Osteoblast (primary cell): ENCODE results near the gene COL4A2. TPM values are rescaled to one million over a fixed set of nuclear protein-coding genes. Genes with fewer than 3 reads are reported as not detected.

Source experiments
- DNase-seq: peaks from one replicate; pipeline ENCODE4 v3.0.0; 2011; ENCODE audit warnings: low spot score, mixed read lengths; ENCODE audit not compliant: insufficient read length; ENCODE audit errors: missing footprints
- H2AFZ ChIP-seq: 2 replicates; pipeline ENCODE4 v1.6.0; 2011; ENCODE audit warnings: mild to moderate bottlenecking, low read length
- H3K27ac ChIP-seq: 2 replicates; pipeline ENCODE4 v1.5.1; 2011; ENCODE audit warnings: mild to moderate bottlenecking, low read depth, low read length, moderate library complexity
- H3K27me3 ChIP-seq: 2 replicates; pipeline ENCODE4 v1.6.0; 2012; ENCODE audit warnings: mild to moderate bottlenecking, control low read depth, inconsistent platforms, low read length, moderate library complexity; ENCODE audit not compliant: insufficient read depth
- H3K36me3 ChIP-seq: 2 replicates; pipeline ENCODE4 v1.5.1; 2011; ENCODE audit warnings: mild to moderate bottlenecking, low read length, control low read depth, moderate library complexity; ENCODE audit not compliant: insufficient read depth
- H3K4me1 ChIP-seq: 2 replicates; pipeline ENCODE4 v1.5.1; 2011; ENCODE audit warnings: mild to moderate bottlenecking, low read length, control low read depth, moderate library complexity; ENCODE audit not compliant: insufficient read depth
- H3K4me2 ChIP-seq: 2 replicates; pipeline ENCODE4 v1.6.0; 2011; ENCODE audit warnings: mild to moderate bottlenecking, low read length; ENCODE audit not compliant: insufficient read depth
- H3K4me3 ChIP-seq: fragments of 200-600 bp; sonication (generic); 3 replicates; pipeline ENCODE4 v1.5.1; 2012; ENCODE audit warnings: mild to moderate bottlenecking, low read length, inconsistent platforms; ENCODE audit not compliant: insufficient read depth
- H3K79me2 ChIP-seq: 2 replicates; pipeline ENCODE4 v1.6.0; 2012; ENCODE audit warnings: mild to moderate bottlenecking, low read length, control low read depth, inconsistent platforms; ENCODE audit not compliant: insufficient read depth
- H3K9me3 ChIP-seq: 2 replicates; pipeline ENCODE4 v1.5.1; 2011; ENCODE audit warnings: low read depth, low read length, control low read depth
- H4K20me1 ChIP-seq: 2 replicates; pipeline ENCODE4 v1.6.0; 2012; ENCODE audit warnings: mild to moderate bottlenecking, low read length, control low read depth; ENCODE audit not compliant: insufficient read depth
- total RNA-seq: library from RNA; depleted of rRNA; stranded (reverse); fragments of >200 nt; gene quantifications from 2 replicates; pipeline ENCODE4 v1.2.3, GENCODE V29; 2012
- TF ChIP-seq, protein P1 (sequence below): IDR thresholded peaks from 2 replicates; pipeline ENCODE4 v1.5.1; 2011; ENCODE audit warnings: mild to moderate bottlenecking, low read depth, low read length, moderate library complexity; ENCODE audit errors: extremely low read depth

COL4A2 gene
- total RNA-seq, 1 donor = 267 TPM

- peaks cover 66% of the 10 kb centered on the region for H3K79me2 ChIP-seq
- no peak overlapping the region for H3K4me3 ChIP-seq
- no peak overlapping the region for H2AFZ ChIP-seq
- no peaks in the 10 kb centered on the region for H3K9me3 ChIP-seq
- peaks cover 29% of the 10 kb centered on the region for H3K36me3 ChIP-seq
- no peak overlapping the region for H3K4me2 ChIP-seq
- no peaks in the 10 kb centered on the region for H3K27me3 ChIP-seq
- peaks cover 22% of the 10 kb centered on the region for H4K20me1 ChIP-seq
- H3K27ac ChIP-seq = no peak overlapping the region
- TF ChIP-seq, protein P1, sequence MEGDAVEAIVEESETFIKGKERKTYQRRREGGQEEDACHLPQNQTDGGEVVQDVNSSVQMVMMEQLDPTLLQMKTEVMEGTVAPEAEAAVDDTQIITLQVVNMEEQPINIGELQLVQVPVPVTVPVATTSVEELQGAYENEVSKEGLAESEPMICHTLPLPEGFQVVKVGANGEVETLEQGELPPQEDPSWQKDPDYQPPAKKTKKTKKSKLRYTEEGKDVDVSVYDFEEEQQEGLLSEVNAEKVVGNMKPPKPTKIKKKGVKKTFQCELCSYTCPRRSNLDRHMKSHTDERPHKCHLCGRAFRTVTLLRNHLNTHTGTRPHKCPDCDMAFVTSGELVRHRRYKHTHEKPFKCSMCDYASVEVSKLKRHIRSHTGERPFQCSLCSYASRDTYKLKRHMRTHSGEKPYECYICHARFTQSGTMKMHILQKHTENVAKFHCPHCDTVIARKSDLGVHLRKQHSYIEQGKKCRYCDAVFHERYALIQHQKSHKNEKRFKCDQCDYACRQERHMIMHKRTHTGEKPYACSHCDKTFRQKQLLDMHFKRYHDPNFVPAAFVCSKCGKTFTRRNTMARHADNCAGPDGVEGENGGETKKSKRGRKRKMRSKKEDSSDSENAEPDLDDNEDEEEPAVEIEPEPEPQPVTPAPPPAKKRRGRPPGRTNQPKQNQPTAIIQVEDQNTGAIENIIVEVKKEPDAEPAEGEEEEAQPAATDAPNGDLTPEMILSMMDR = no peak
- H3K4me1 ChIP-seq = peaks cover 14% of the 10 kb centered on the region
- DNase-seq = no peak
Measured at GRCh38 chr13:110263404-110263803, 43.7 kb upstream of the COL4A2 start.

DNA sequence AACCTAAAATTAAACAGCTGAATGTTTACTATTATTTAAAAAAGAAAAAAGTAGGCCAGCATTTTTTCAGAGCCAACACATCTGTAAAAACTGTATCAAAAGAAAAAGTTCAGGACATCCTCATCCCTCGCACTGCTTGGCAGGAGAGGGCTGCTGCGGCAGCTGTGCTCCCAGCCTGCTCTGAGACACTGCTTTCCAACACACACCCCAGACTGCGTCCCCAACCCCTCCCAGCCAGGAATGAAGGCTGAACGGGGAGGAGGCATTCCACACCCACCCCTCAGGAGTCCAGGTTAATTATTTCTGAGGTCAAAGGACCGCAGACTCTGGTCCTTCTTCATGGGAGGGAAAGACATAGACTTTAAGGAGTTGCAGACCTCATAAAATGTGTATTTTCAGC, 43.2 kb upstream of the COL4A2 start:
- H3K79me2 ChIP-seq = peaks cover 69% of the 10 kb centered on the region
- no peak overlapping the region for H3K27ac ChIP-seq
- H3K4me3 ChIP-seq = no peak overlapping the region
- no peaks in the 10 kb centered on the region for H3K27me3 ChIP-seq
- H4K20me1 ChIP-seq = peaks cover 27% of the 10 kb centered on the region
- H2AFZ ChIP-seq = no peak overlapping the region
- no peak overlapping the region for H3K4me2 ChIP-seq
- DNase-seq = no peak
- H3K36me3 ChIP-seq = peaks cover 29% of the 10 kb centered on the region
- no peaks in the 10 kb centered on the region for H3K9me3 ChIP-seq
- TF ChIP-seq, protein P1 = no peak
- H3K4me1 ChIP-seq = peaks cover 14% of the 10 kb centered on the region

GRCh38 chr13:110264685-110265275, 42.3 kb upstream of the COL4A2 start:
- H4K20me1 ChIP-seq = peaks cover 33% of the 10 kb centered on the region
- H3K9me3 ChIP-seq = no peaks in the 10 kb centered on the region
- H3K4me1 ChIP-seq = peaks cover 5% of the 10 kb centered on the region
- H3K27me3 ChIP-seq = no peaks in the 10 kb centered on the region
- no peak overlapping the region for H3K27ac ChIP-seq
- no peak overlapping the region for H3K4me3 ChIP-seq
- peaks cover 33% of the 10 kb centered on the region for H3K36me3 ChIP-seq
- TF ChIP-seq, protein P1 = no peak
- no peak overlapping the region for H3K4me2 ChIP-seq
- DNase-seq = no peak
- H3K79me2 ChIP-seq = peaks cover 74% of the 10 kb centered on the region
- H2AFZ ChIP-seq = no peak overlapping the region

DNA sequence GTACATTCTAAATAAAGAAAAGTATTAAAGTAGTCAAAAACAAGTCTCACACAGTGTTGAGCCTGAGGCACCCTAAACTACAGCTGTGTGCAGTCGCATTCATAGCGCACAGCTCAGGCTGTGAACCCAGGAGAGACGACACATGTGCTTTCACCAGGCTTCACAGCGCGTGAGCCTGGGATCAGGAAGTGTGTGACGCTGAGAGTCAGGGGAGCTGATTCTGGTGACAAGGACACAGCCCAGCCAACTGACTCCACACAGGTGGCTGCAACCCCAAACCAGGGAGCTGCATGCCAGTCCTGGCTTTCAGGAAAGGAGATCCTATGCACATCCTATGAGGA, 41.8 kb upstream of the COL4A2 start:
- no peaks in the 10 kb centered on the region for H3K4me1 ChIP-seq
- no peaks in the 10 kb centered on the region for H3K9me3 ChIP-seq
- DNase-seq = no peak
- no peaks in the 10 kb centered on the region for H3K27me3 ChIP-seq
- H4K20me1 ChIP-seq = peaks cover 38% of the 10 kb centered on the region
- no peak overlapping the region for H3K4me2 ChIP-seq
- H3K27ac ChIP-seq = no peak overlapping the region
- no peak overlapping the region for H3K4me3 ChIP-seq
- H3K36me3 ChIP-seq = peaks cover 37% of the 10 kb centered on the region
- H2AFZ ChIP-seq = no peak overlapping the region
- TF ChIP-seq, protein P1 = no peak
- H3K79me2 ChIP-seq = peaks cover 77% of the 10 kb centered on the region
